Fibroblast of lung (primary cell): ENCODE measurements around the gene CACFD1.

ENCODE experiments used
- CTCF ChIP-seq, 2 donors: IDR thresholded peaks in 1 of 2; conservative IDR thresholded peaks in 1 of 2; 1 replicate in 1 of 2; 2 replicates in 1 of 2; pipeline ENCODE4 v1.5.1; 2011 to 2012; ENCODE audit warnings: low read length in 2 of 2, control low read depth in 1 of 2, inconsistent platforms in 1 of 2, low read depth in 1 of 2, mild to moderate bottlenecking in 1 of 2
- EZH2 ChIP-seq: IDR thresholded peaks from 2 replicates; pipeline ENCODE4 v1.5.1; 2012; ENCODE audit warnings: low read length, control low read depth, mild to moderate bottlenecking; ENCODE audit errors: missing control alignments

GRCh38 chr9:133485531-133486260, 25.9 kb downstream of the CACFD1 start:
- TF ChIP-seq CTCF (conservative IDR thresholded peaks at IDR 0.05 in 1 of 2, IDR thresholded peaks at IDR 0.05 in 1 of 2; ENCODE audit: low read depth in 1 of 2, low read length in 2 of 2) (no peak), EZH2 (no peak)
